Immature natural killer cell (primary cell): ENCODE measurements around the gene FAM131B. TPM values are rescaled to one million over a fixed set of nuclear protein-coding genes. Genes with fewer than 3 reads are reported as not detected.
"Not testable (repeated sequence)": the region's sequence is repeated elsewhere in the genome, so short reads cannot be mapped to it uniquely, and the experiment has no call there.

ENCODE experiments used
- DNase-seq, 3 donors: peaks; one replicate each; pipeline ENCODE4 v3.0.0; 2022; ENCODE audit warnings: mixed read lengths in 1 of 3
- H3K27ac Mint-ChIP-seq, 6 donors: one replicate each; pipeline ENCODE4 v1.8.0; 2020; ENCODE audit warnings: mixed read lengths in 6 of 6, mild to moderate bottlenecking in 5 of 6, inconsistent platforms in 4 of 6, moderate library complexity in 3 of 6
- H3K27me3 Mint-ChIP-seq, 3 donors: one replicate each; pipeline ENCODE4 v1.8.0; 2020 to 2021; ENCODE audit warnings: low read depth in 3 of 3, mild to moderate bottlenecking in 3 of 3, mixed read lengths in 3 of 3, moderate library complexity in 3 of 3, inconsistent platforms in 1 of 3
- H3K36me3 Mint-ChIP-seq, 3 donors: one replicate each; pipeline ENCODE4 v1.8.0; 2020; ENCODE audit warnings: mixed read lengths in 3 of 3, inconsistent platforms in 2 of 3, mild to moderate bottlenecking in 2 of 3
- H3K4me1 Mint-ChIP-seq, 2 donors: one replicate each; pipeline ENCODE4 v1.8.0; 2020; ENCODE audit warnings: inconsistent platforms in 2 of 2, mild to moderate bottlenecking in 2 of 2, mixed read lengths in 2 of 2, moderate library complexity in 1 of 2
- H3K4me3 Mint-ChIP-seq, 5 donors: one replicate each; pipeline ENCODE4 v1.8.0; 2020; ENCODE audit warnings: mild to moderate bottlenecking in 5 of 5, mixed read lengths in 5 of 5, inconsistent platforms in 3 of 5, moderate library complexity in 3 of 5
- H3K9me3 Mint-ChIP-seq, 6 donors: one replicate each; pipeline ENCODE4 v1.8.0; 2020; ENCODE audit warnings: mild to moderate bottlenecking in 6 of 6, mixed read lengths in 6 of 6, inconsistent platforms in 4 of 6, moderate library complexity in 3 of 6
- polyA plus RNA-seq, 3 donors: library from polyadenylated mRNA; unstranded; fragments of 300-500 nt; fragmentation: Illumina TruSeq; gene quantifications; one replicate each; pipeline ENCODE4 v1.2.3, GENCODE V29; 2021

The FAM131B gene
- polyA plus RNA-seq, 3 donors from 2014 or later: 1.2 to 2.3 (median 1.9) TPM

DNA sequence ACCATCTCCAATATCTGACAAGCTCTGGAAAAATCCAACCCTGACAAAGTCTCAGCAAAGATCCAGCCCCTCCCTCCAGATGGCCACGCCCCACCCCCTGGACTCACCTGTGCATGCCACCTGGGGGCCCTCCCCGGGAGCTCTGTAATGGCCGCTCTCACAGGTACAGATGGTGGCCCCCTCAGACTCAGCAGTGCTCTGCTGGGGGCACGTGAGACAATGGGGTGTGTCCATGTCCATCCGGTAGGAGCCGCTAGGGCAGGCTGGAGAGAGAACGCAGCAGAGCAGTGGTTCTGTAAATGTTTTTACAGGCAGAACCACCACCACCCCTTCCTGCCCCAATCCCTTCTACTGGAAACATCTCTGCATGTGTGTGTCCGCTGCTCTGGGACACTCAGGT lies 36.6 kb upstream of the FAM131B start:
- no peak for DNase-seq
- Mint-ChIP-seq H3K27ac (no peak overlapping the region), H3K9me3 (no peaks in the 10 kb centered on the region), H3K27me3 (peaks cover 0 to 4% (median 1%) of the 10 kb centered on the region in 3 donors), H3K4me3 (no peak overlapping the region), H3K36me3 (no peaks in the 10 kb centered on the region), H3K4me1 (peaks cover 12 to 14% of the 10 kb centered on the region in 2 donors)

GRCh38 chr7:143398616-143399015 lies 36.1 kb upstream of the FAM131B start:
- DNase-seq: no peak
- Mint-ChIP-seq H3K36me3 (no peaks in the 10 kb centered on the region), H3K9me3 (no peaks in the 10 kb centered on the region), H3K4me3 (no peak overlapping the region), H3K27ac (no peak overlapping the region), H3K4me1 (peaks cover 14 to 15% of the 10 kb centered on the region in 2 donors), H3K27me3 (peaks cover 0 to 4% (median 1%) of the 10 kb centered on the region in 3 donors)

DNA sequence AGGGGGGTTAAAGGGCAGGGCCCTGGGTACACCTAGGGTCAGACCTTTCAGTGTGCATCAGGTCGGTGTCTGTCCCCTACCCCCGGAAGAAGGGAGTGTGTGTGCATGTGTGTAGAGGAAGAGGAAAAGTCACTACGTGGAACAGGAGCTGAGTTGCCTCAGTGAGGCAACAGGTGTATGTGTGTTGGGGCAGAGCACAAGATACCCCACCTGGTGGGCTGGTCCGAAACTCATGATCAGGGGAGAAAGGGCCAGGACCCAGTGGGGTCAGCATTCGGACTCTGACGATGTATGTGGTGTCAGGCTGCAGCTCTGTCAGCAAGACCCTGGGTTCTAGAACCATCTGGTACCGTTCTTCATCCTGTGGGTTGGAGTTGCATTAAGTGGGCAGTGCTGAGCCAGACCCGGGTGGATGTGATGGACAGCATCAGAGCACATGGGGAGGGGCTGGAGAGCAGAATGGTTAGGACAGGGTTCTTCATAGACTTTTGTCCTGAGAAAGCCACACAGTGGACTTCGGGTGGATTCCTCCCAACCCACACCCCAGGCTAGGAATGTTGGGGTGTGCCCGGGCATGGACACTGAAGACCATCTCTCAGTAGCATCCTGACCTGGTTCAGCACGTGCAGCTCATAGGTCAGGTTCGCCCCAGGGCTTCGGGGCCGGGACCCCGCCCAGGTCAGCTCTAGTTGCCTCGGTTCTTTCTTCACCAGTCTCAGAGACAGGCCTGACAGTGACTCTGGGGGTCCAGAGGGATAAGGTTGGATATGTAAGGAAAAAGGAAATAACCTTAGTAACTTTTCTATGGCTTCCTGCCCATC lies 35.4 kb upstream of the FAM131B start:
- no peaks in the 10 kb centered on the region for H3K9me3 Mint-ChIP-seq
- peaks cover 0 to 4% (median 1%) of the 10 kb centered on the region in 3 donors for H3K27me3 Mint-ChIP-seq
- peaks cover 0 to 2% (median 0%) of the 10 kb centered on the region in 3 donors for H3K36me3 Mint-ChIP-seq
- H3K4me1 Mint-ChIP-seq: peaks cover 14 to 15% of the 10 kb centered on the region in 2 donors
- H3K4me3 Mint-ChIP-seq: no peak overlapping the region
- no peak for DNase-seq
- no peak overlapping the region for H3K27ac Mint-ChIP-seq

DNA sequence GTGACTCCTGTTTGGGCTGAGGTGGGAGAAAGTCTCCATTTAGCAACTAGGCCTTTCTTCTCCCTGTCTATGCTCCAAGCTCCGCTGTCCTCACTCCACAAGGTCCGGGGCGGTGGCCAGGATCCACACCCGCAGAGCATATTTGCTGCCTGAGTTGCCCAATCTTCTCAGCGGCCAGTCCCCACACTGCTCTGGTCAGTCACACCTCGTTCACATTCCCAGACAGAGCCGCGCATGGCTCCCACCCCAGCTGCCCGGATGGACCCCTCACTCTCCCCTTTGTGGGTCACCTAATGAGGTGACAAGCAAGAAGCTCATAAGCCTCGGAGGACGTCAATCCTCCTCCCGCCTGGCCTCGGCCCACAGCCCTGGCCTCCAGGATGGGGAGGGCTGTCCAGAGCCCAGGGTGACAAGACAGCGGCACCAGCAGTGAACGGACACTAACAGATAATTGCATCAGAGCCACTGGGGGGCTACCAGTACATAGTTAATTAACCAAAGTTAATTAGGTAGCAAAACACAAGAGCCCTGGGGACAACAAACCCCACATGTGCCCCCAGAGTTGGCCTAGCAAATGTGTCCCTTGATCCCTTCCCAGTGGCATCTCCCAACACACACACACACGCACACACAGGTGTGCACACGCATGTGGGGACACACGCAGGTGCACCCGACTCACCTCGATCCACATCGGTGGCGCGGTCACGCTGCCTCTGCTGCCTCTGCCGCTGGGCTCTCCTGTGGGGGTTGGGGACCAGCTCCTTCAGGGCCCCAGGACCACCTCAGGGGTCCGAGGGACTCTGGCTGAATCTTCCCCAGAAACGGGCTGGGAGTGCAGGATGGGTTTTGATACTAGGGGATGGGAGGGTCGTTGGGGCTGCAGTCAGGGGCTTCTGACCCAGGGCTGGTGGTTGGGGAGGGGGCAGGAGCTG lies 34.4 kb upstream of the FAM131B start:
- peaks cover 0 to 1% (median 0%) of the 10 kb centered on the region in 3 donors for H3K27me3 Mint-ChIP-seq
- H3K36me3 Mint-ChIP-seq: peaks cover 0 to 4% (median 0%) of the 10 kb centered on the region in 3 donors
- no peaks in the 10 kb centered on the region for H3K9me3 Mint-ChIP-seq
- DNase-seq: no peak
- no peak overlapping the region for H3K4me3 Mint-ChIP-seq
- H3K27ac Mint-ChIP-seq: peak overlapping the region in 2 of 6 donors; percentile 7 to 35
- H3K4me1 Mint-ChIP-seq: peaks cover 14 to 15% of the 10 kb centered on the region in 2 donors

DNA sequence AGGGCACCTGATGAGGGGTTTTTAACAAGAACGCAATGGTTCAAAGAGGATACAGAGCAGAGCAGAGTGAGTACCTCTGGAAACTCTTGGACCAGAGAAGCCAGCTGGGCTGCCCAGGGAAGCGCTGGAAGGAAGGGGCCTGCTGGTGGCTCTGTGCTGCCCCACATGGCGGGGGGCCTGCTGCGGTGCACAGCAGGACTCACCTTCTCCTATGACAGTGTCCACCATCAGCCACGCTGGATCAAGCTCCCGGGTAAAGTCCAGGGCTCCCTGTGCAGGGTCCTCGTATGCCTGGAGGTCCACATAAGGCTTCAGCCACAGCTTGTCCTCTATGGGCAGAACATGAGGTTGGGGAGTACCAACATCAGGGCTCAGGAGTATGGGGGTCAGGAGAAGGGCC lies 33.7 kb upstream of the FAM131B start:
- Mint-ChIP-seq H3K4me3 (no peak overlapping the region), H3K4me1 (peaks cover 14 to 15% of the 10 kb centered on the region in 2 donors), H3K9me3 (no peaks in the 10 kb centered on the region), H3K27me3 (peaks cover 0 to 1% (median 0%) of the 10 kb centered on the region in 3 donors), H3K36me3 (peaks cover 0 to 4% (median 0%) of the 10 kb centered on the region in 3 donors), H3K27ac (no peak overlapping the region)
- no peak for DNase-seq

DNA sequence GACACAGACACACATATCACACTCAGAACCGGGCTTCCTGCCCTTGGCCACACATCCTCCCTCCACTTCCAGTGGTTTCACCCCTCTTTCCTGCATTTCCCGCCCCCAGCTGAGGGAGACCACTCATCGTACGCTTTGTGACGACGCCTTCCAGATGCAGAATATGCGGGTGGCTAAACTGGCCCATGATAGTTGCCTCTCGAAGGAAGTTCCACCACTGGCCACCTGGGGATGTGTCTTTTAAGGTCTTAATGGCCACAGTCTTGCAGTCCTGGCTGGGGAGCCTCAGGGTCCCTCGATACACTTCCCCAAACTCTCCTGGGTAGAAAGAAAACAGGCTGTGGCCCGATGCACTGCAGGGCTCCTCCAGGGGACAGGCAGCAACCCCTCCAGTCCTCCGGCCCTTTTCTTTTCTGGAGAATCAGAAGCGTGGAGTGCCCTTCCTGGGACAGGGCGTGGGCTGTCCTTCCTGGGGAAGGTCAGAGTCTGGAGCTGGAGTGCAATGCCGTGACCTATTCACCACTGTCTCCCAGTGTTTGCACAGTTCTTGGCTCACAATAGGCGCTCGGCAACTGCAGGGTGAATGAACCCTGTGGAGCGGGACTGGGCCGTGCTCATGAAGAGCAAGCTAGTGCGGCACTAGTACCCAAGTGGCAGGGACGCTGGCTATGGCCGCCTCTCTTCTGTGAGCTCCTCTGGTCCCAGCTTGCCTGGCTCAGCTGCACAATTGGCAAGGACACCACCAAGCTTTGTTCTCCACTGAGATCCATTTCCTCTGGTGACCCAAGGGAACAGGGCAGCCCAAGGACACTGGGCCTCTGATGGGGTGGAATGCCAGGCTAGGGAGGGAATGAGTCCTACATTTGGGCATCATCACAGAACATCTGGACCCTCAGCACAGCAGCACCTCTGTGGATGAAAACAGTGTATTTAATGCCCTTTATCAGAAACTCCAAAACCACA lies 33.0 kb upstream of the FAM131B start:
- Mint-ChIP-seq H3K27ac (peak overlapping the region in 4 of 6 donors; percentile 8 to 59 (median 38)), H3K4me1 (peaks cover 14 to 15% of the 10 kb centered on the region in 2 donors), H3K36me3 (peaks cover 0 to 4% (median 0%) of the 10 kb centered on the region in 3 donors), H3K9me3 (no peaks in the 10 kb centered on the region), H3K4me3 (peak overlapping the region; percentile 7 to 62 (median 13)), H3K27me3 (peaks cover 0 to 1% (median 0%) of the 10 kb centered on the region in 3 donors)
- no peak for DNase-seq

GRCh38 chr7:143394777-143395176 lies 32.3 kb upstream of the FAM131B start:
- H3K4me3 Mint-ChIP-seq: peak overlapping the region in 1 of 5 donors; percentile 62
- peaks cover 0 to 11% (median 5%) of the 10 kb centered on the region in 3 donors for H3K36me3 Mint-ChIP-seq
- H3K9me3 Mint-ChIP-seq: no peaks in the 10 kb centered on the region
- peak overlapping the region in 2 of 6 donors; percentile 51 to 59 for H3K27ac Mint-ChIP-seq
- DNase-seq: no peak
- peaks cover 0 to 1% (median 0%) of the 10 kb centered on the region in 3 donors for H3K27me3 Mint-ChIP-seq
- H3K4me1 Mint-ChIP-seq: peaks cover 18% of the 10 kb centered on the region in 2 donors

- H3K4me3 Mint-ChIP-seq: no peak overlapping the region
- no peak for DNase-seq
- no peaks in the 10 kb centered on the region for H3K9me3 Mint-ChIP-seq
- H3K36me3 Mint-ChIP-seq: peaks cover 0 to 15% (median 7%) of the 10 kb centered on the region in 3 donors
- peak overlapping the region in 2 of 6 donors; percentile 8 to 59 for H3K27ac Mint-ChIP-seq
- H3K4me1 Mint-ChIP-seq: peaks cover 19 to 25% of the 10 kb centered on the region in 2 donors
- peaks cover 0 to 1% (median 0%) of the 10 kb centered on the region in 3 donors for H3K27me3 Mint-ChIP-seq
Observed at GRCh38 chr7:143394068-143394467, 31.6 kb upstream of the FAM131B start.

DNA sequence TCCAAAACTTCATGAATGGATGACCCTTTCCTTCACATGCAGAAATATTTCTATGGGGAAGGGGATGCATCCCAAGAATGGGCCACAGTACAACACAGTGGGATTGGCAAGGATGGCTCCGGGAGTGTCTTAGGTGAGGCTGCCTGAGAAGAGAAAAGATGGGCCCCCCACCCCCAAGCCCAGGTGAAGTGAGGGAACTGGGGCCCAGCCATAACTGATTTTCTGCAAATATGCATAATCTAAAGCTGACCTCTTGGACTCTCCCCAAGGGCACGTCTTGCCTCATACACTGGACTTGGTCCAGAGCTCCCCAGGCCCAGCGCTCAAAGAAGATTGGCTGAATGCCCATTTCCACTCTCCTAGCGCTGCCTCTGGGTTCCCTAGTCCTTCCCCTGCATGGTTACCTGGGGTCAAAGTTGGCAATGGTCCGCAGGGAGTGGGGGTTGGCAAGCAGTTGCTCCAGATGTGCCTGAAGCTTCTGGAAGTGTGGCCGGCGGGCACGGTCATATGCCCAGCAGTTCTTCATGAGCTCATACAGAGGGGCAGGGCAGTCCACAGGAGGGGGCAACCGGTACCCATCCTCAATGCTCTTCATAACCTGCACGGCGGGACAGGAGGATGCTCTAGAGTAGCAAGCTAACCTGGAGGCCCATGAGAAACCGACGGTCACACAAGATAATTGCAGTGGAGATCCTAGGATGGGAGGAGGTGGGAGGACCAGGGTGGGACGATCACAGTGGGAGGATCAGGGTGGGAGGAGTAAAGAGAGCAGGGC lies 30.9 kb upstream of the FAM131B start:
- Mint-ChIP-seq H3K4me3 (no peak overlapping the region), H3K27ac (peak overlapping the region in 2 of 6 donors; percentile 8 to 59), H3K36me3 (peaks cover 0 to 15% (median 7%) of the 10 kb centered on the region in 3 donors), H3K9me3 (no peaks in the 10 kb centered on the region), H3K4me1 (peaks cover 20 to 26% of the 10 kb centered on the region in 2 donors), H3K27me3 (peaks cover 0 to 1% (median 0%) of the 10 kb centered on the region in 3 donors)
- DNase-seq: no peak

DNA sequence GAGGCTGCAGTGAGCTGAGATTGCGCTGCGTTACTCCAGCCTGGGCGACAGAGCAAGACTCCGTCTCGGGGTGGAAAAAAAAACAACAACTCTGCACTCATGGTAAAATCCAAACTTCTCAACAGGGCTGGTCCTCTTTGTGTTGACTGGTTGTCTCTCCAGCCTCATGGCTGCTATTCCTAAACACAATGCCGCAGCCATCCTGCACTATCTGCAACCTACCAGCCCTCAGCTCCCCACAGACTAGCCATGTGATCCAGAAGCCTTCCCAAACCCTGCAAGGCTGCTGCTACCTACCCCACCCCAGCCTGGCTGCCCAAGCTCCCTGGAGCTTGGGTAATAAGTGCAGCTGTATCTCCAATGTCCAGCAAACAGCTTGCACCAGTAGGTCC lies 30.4 kb upstream of the FAM131B start:
- H3K4me3 Mint-ChIP-seq: no peak overlapping the region
- no peak for DNase-seq
- H3K9me3 Mint-ChIP-seq: no peaks in the 10 kb centered on the region
- H3K27me3 Mint-ChIP-seq: peaks cover 0 to 1% (median 0%) of the 10 kb centered on the region in 3 donors
- peaks cover 0 to 15% (median 7%) of the 10 kb centered on the region in 3 donors for H3K36me3 Mint-ChIP-seq
- no peak overlapping the region for H3K27ac Mint-ChIP-seq
- H3K4me1 Mint-ChIP-seq: peaks cover 20 to 26% of the 10 kb centered on the region in 2 donors

DNA sequence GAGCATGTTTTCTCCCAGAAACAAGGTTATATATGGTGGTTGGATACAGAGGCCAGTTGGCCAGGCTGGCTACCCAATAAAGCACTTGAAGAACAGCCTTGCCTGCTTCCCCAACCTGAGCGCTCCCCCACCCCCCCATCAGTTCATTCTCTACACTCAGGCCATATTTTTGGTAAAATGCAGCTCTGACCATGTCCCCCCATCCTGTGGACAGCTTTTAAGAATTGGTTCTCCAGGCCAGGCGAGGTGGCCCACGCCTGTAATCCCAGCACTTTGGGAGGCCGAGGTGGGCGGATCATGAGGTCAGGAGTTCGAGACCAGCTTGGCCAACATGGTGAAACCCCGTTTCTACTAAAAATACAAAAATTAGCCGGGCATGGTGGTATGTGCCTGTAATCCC lies 29.9 kb upstream of the FAM131B start:
- H3K4me3 Mint-ChIP-seq, H3K27ac Mint-ChIP-seq, H3K9me3 Mint-ChIP-seq, DNase-seq, H3K27me3 Mint-ChIP-seq: not testable (repeated sequence)
- Mint-ChIP-seq H3K4me1 (peaks cover 20 to 26% of the 10 kb centered on the region in 2 donors), H3K36me3 (peaks cover 0 to 15% (median 7%) of the 10 kb centered on the region in 3 donors)
